ENCODE measurements around the gene RHOBTB3.
"Not testable (repeated sequence)": the region's sequence is repeated elsewhere in the genome, so short reads cannot be mapped to it uniquely, and the experiment has no call there.

The RHOBTB3 gene

DNA sequence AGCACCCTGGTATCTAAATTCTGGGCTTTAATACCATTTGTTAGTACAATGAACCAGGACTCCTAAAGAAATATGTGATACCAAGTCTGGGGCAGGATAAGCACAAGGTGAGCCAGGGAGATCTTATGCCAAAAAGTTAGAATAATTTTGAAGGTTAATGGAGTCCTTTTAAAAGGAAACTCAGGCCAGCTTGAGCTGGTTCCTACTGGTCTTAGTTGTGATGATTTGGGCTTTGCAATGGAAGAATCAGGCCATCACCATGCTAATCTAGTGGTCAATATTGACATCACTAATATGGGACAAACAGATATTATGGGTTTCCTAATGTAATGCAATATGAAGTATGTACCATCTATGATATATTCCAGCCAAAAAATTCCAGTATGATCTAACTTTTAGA, 40.8 kb upstream of the RHOBTB3 start:
- Histone ChIP-seq H3K4me3 (ENCODE audit: low read depth, low read length) (no peak overlapping the region), H3K27me3 (ENCODE audit: insufficient read depth, low read depth, severe bottlenecking) (no peaks in the 10 kb centered on the region), H3K27ac (no peak overlapping the region), H3K9me3 (ENCODE audit: severe bottlenecking) (no peaks in the 10 kb centered on the region), H3K36me3 (no peaks in the 10 kb centered on the region)
- TF ChIP-seq, protein P1, sequence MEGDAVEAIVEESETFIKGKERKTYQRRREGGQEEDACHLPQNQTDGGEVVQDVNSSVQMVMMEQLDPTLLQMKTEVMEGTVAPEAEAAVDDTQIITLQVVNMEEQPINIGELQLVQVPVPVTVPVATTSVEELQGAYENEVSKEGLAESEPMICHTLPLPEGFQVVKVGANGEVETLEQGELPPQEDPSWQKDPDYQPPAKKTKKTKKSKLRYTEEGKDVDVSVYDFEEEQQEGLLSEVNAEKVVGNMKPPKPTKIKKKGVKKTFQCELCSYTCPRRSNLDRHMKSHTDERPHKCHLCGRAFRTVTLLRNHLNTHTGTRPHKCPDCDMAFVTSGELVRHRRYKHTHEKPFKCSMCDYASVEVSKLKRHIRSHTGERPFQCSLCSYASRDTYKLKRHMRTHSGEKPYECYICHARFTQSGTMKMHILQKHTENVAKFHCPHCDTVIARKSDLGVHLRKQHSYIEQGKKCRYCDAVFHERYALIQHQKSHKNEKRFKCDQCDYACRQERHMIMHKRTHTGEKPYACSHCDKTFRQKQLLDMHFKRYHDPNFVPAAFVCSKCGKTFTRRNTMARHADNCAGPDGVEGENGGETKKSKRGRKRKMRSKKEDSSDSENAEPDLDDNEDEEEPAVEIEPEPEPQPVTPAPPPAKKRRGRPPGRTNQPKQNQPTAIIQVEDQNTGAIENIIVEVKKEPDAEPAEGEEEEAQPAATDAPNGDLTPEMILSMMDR (IDR thresholded peaks at IDR 0.05; ENCODE audit: low read depth, low read length) = no peak
- DNase-seq = no peak

DNA sequence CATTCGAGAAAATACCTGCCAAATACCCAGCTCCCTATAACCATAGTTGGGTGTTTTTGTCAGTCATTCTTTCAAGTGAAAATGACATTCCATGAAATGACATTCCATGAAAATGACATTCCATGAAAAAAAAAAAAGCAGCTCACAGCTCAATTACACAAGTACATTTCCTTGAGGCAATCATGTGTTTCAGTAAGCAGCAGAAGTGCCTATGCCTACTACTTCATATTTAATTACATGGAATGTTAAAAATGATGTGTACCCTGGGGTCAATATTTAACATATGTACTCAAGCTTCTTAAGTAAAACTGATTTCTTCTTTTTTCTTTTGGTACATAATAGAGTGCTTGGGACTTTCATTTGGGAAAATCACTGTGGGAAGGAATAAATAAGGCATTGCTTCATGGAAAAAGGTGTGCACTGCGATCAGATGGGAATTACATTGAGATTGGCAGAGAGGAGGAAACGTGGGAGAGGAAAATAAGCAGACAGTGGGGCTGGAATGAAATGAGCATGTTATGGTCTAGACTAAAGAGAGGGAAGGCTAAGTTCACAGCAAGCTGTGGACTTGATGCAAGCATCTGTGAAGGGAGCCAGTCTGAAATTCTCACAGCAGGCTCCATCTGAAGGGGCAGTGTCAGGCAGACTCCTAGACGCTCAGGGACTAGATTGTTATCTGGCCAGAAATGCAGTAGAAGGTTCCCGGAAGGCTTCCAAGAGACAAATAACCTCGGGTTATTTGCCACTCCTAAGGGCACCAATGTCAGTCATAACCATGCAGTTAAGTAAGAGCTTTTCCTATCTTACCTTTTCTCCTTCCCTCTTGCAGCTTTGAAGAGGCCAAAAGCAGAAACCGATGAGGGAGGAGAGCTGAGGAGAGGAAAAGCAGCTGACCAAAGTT, 33.1 kb upstream of the RHOBTB3 start:
- no peak overlapping the region for H3K4me3 ChIP-seq (ENCODE audit: low read depth, low read length)
- DNase-seq = no peak
- TF ChIP-seq, protein P1 (IDR thresholded peaks at IDR 0.05; ENCODE audit: low read depth, low read length) = no peak

DNA sequence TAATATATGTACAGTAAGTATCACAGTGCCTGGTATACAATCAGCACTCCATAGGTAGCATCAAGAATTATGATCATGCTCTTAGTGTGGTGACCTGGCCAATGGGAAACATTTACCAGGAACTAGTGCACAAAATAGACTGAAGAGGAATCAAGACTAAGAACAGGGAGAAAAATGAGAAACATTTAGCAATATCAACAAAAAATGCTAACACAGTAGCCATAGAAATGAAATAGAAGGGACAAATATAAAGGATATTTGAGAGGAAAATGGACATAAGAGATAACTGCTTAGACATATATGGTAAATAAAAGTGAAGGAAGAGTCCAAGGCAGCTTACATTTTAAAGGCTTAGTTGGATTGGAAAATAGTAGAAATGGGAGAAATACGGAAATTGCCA, 31.8 kb upstream of the RHOBTB3 start:
- DNase-seq = no peak
- Histone ChIP-seq H3K27me3 (ENCODE audit: insufficient read depth, low read depth, severe bottlenecking) (no peaks in the 10 kb centered on the region), H3K4me3 (ENCODE audit: low read depth, low read length) (no peak overlapping the region), H3K9me3 (ENCODE audit: severe bottlenecking) (no peaks in the 10 kb centered on the region), H3K27ac (no peak overlapping the region), H3K36me3 (no peaks in the 10 kb centered on the region)
- TF ChIP-seq, protein P1 (IDR thresholded peaks at IDR 0.05; ENCODE audit: low read depth, low read length) = no peak

More for the DNA sequence above, 33.1 kb upstream of the RHOBTB3 start:
- Histone ChIP-seq H3K27ac (no peak overlapping the region), H3K36me3 (no peaks in the 10 kb centered on the region), H3K27me3 (ENCODE audit: insufficient read depth, low read depth, severe bottlenecking) (no peaks in the 10 kb centered on the region), H3K9me3 (ENCODE audit: severe bottlenecking) (no peaks in the 10 kb centered on the region)

DNA sequence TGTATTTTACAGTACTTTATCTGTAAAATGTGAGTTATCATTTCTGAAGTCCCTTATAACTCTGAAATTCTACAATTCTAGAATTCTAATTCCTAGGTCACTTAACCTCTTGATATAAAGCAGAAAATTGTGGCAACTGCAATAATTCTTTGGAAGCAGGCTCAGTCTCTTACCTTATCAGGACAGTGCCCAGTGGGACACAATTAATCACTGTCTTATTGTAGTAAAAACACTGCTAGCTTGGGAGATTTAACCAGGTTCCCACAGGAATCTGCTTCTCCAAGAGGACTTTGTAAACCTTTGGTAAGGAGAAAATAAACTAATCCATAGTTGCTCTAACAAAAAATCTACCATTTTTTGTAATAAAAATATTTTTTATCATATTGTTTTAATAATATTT, 30.1 kb upstream of the RHOBTB3 start:
- TF ChIP-seq, protein P1 (IDR thresholded peaks at IDR 0.05; ENCODE audit: low read depth, low read length) = no peak
- no peaks in the 10 kb centered on the region for H3K36me3 ChIP-seq
- H3K27ac ChIP-seq = no peak overlapping the region
- no peak for DNase-seq
- no peaks in the 10 kb centered on the region for H3K27me3 ChIP-seq (ENCODE audit: insufficient read depth, low read depth, severe bottlenecking)
- no peak overlapping the region for H3K4me3 ChIP-seq (ENCODE audit: low read depth, low read length)
- H3K9me3 ChIP-seq (ENCODE audit: severe bottlenecking) = no peaks in the 10 kb centered on the region

DNA sequence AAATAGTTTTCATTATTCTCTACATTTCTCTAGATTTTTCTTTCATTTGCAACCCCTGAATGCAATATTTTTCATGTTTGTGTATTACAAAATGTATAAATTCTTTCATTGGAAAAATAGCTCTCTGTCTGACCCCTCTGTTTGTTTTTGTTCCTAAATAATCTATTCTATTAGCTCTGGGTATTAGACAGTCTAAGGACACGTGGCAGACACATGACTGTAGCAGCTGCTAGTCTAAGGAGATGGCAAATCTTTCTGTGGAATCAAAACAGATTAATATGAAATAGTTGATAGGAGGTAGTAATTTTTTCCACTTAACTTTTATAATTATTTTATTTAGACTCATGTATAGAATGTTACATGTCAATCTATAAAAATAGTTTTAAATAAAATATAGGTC, 27.0 kb upstream of the RHOBTB3 start:
- TF ChIP-seq, protein P1 (IDR thresholded peaks at IDR 0.05; ENCODE audit: low read depth, low read length) = no peak

DNA sequence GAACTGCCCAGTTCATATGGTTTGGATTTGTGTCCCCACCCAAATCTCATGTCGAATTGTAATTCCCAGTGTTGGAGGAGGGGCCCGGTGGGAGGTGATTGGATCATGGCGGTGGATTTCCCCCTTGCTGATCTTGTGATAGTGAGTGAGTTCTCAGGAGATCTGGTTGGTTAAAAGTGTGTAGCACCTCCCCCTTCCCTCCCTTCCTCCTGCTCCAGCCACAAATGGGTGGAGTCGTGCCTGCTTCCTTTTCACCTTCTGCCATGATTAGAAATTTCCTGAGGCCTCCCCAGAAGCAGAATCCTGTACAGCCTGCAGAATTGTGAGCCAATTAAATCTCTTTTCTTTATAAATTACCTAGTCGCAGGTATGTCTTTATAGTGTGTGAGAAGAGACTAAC, 24.9 kb upstream of the RHOBTB3 start:
- not testable (repeated sequence) for DNase-seq; H3K9me3 ChIP-seq (ENCODE audit: severe bottlenecking); H3K27ac ChIP-seq; H3K36me3 ChIP-seq; H3K4me3 ChIP-seq (ENCODE audit: low read depth, low read length); H3K27me3 ChIP-seq (ENCODE audit: insufficient read depth, low read depth, severe bottlenecking)

More for the DNA sequence above, 27.0 kb upstream of the RHOBTB3 start:
- Histone ChIP-seq H3K27ac (no peak overlapping the region), H3K36me3 (no peaks in the 10 kb centered on the region), H3K9me3 (ENCODE audit: severe bottlenecking) (no peaks in the 10 kb centered on the region), H3K27me3 (ENCODE audit: insufficient read depth, low read depth, severe bottlenecking) (no peaks in the 10 kb centered on the region), H3K4me3 (ENCODE audit: low read depth, low read length) (no peak overlapping the region)
- no peak for DNase-seq

Data from WERI-Rb-1 (cell line).